Colonic mucosa (tissue), 4 donors: Measurements from ENCODE around the gene TRAPPC1. TPM values are rescaled to one million over a fixed set of nuclear protein-coding genes. Genes with fewer than 3 reads are reported as not detected.

Experiments used
- DNase-seq: peaks from one replicate; pipeline ENCODE4 v3.0.0-alpha.2; 2020
- H3K27ac ChIP-seq: fragments of 200-600 bp; one replicate; pipeline ENCODE4 v1.8.0; 2021
- H3K27me3 ChIP-seq: fragments of 200-600 bp; one replicate; pipeline ENCODE4 v1.8.0; 2021
- H3K36me3 ChIP-seq: fragments of 200-600 bp; one replicate; pipeline ENCODE4 v1.8.0; 2021
- H3K4me1 ChIP-seq: fragments of 200-600 bp; one replicate; pipeline ENCODE4 v1.8.0; 2021; ENCODE audit warnings: mild to moderate bottlenecking
- H3K4me3 ChIP-seq: fragments of 200-600 bp; one replicate; pipeline ENCODE4 v1.8.0; 2021
- H3K9ac ChIP-seq, 2 donors: one replicate each; pipeline ENCODE4 v1.7.0; 2013; ENCODE audit warnings: control low read depth in 2 of 2, low read depth in 2 of 2, low read length in 2 of 2
- H3K9me3 ChIP-seq: fragments of 200-600 bp; one replicate; pipeline ENCODE4 v1.8.0; 2021
- CTCF ChIP-seq: fragments of 200-600 bp; IDR thresholded peaks from one replicate; pipeline ENCODE4 v1.8.0; 2022; ENCODE audit warnings: antibody characterized with exemption, mild to moderate bottlenecking
- intact Hi-C: fragments of 100-400 bp; cut with DNase I; formaldehyde crosslinking; loops from one replicate; pipeline ENCODE4 v1.14.1; 2022
- total RNA-seq, 2 donors: library from RNA; stranded (reverse); fragmentation: NEBNext Ultra II Directional in 1 of 2; extraction: Animal tissue kit (Norgen Biotek cat#: 25700) in 1 of 2; gene quantifications; one replicate each; pipeline ENCODE4 v1.2.1, GENCODE V29; 2021
- donor health status: healthy.
- donor health status: DM: no; HTN: no; CAD: no.
- donor health status: DM: no; HTN: no; CAD: no.

Gene TRAPPC1
- total RNA-seq, 2 donors from 2014 or later = 116 to 129 TPM

- Histone ChIP-seq H3K9me3 (no peaks in the 10 kb centered on the region), H3K27me3 (no peaks in the 10 kb centered on the region), H3K4me1 (no peaks in the 10 kb centered on the region), H3K9ac (no peak overlapping the region), H3K36me3 (no peaks in the 10 kb centered on the region), H3K27ac (no peak overlapping the region), H3K4me3 (no peak overlapping the region)
- intact Hi-C loops = no loop called here
- TF ChIP-seq CTCF = no peak
- DNase-seq = no peak
Measured at GRCh38 chr17:7971651-7972050, 39.9 kb upstream of the TRAPPC1 start.

GRCh38 chr17:7969433-7969832, 37.7 kb upstream of the TRAPPC1 start:
- no peak overlapping the region for H3K4me3 ChIP-seq
- no peak overlapping the region for H3K9ac ChIP-seq
- H3K36me3 ChIP-seq = no peaks in the 10 kb centered on the region
- intact Hi-C loops = no loop called here
- no peak for TF ChIP-seq CTCF
- no peaks in the 10 kb centered on the region for H3K4me1 ChIP-seq
- H3K27ac ChIP-seq = no peak overlapping the region
- DNase-seq = no peak
- H3K27me3 ChIP-seq = no peaks in the 10 kb centered on the region
- H3K9me3 ChIP-seq = no peaks in the 10 kb centered on the region

- Histone ChIP-seq H3K27ac (no peak overlapping the region), H3K9me3 (no peaks in the 10 kb centered on the region), H3K4me1 (no peaks in the 10 kb centered on the region), H3K27me3 (no peaks in the 10 kb centered on the region), H3K9ac (no peak overlapping the region), H3K36me3 (no peaks in the 10 kb centered on the region), H3K4me3 (no peak overlapping the region)
- intact Hi-C loops = no loop called here
- TF ChIP-seq CTCF = no peak
- DNase-seq = no peak
Measured at GRCh38 chr17:7967751-7968150, 36.0 kb upstream of the TRAPPC1 start.

- no peak overlapping the region for H3K4me3 ChIP-seq
- intact Hi-C loops = no loop called here
- no peaks in the 10 kb centered on the region for H3K36me3 ChIP-seq
- TF ChIP-seq CTCF = no peak
- H3K27me3 ChIP-seq = no peaks in the 10 kb centered on the region
- H3K4me1 ChIP-seq = no peaks in the 10 kb centered on the region
- H3K27ac ChIP-seq = no peak overlapping the region
- DNase-seq = no peak
- H3K9me3 ChIP-seq = no peaks in the 10 kb centered on the region
- H3K9ac ChIP-seq = no peak overlapping the region
Measured at GRCh38 chr17:7961421-7961820, 29.7 kb upstream of the TRAPPC1 start.

- H3K36me3 ChIP-seq = no peaks in the 10 kb centered on the region
- no peak for DNase-seq
- TF ChIP-seq CTCF = no peak
- intact Hi-C loops = no loop called here
- no peak overlapping the region for H3K4me3 ChIP-seq
- H3K9me3 ChIP-seq = no peaks in the 10 kb centered on the region
- H3K27ac ChIP-seq = no peak overlapping the region
- H3K27me3 ChIP-seq = no peaks in the 10 kb centered on the region
- H3K4me1 ChIP-seq = no peaks in the 10 kb centered on the region
- H3K9ac ChIP-seq = no peak overlapping the region
Measured at GRCh38 chr17:7959503-7960253, 27.9 kb upstream of the TRAPPC1 start.
